DOHH2 (cell line): ENCODE data around the gene NEURL3.

Source experiments
- H3F3A ChIP-seq: fragments of 200-600 bp; sonication (generic), shearing (Covaris generic); 2 replicates; pipeline ENCODE4 v1.6.0; 2016; ENCODE audit warnings: antibody characterized with exemption, mild to moderate bottlenecking; ENCODE audit not compliant: control insufficient read depth, insufficient read depth
- H3K27ac ChIP-seq: fragments of 200-600 bp; sonication (generic); 2 replicates; pipeline ENCODE4 v1.5.1; 2014; ENCODE audit warnings: low read depth, mild to moderate bottlenecking, low read length, moderate library complexity
- H3K27me3 ChIP-seq: fragments of 200-600 bp; sonication (generic); 2 replicates; pipeline ENCODE4 v1.6.1; 2014; ENCODE audit warnings: mild to moderate bottlenecking, low read length, mixed read lengths; ENCODE audit not compliant: control insufficient read depth
- H3K36me3 ChIP-seq: fragments of 200-600 bp; sonication (generic); 2 replicates; pipeline ENCODE4 v1.6.1; 2014; ENCODE audit warnings: mild to moderate bottlenecking, low read length, moderate library complexity, mixed read lengths; ENCODE audit not compliant: control insufficient read depth
- H3K4me1 ChIP-seq: fragments of 200-600 bp; sonication (generic); 2 replicates; pipeline ENCODE4 v1.6.1; 2014; ENCODE audit warnings: mild to moderate bottlenecking, low read length, mixed read lengths; ENCODE audit not compliant: control insufficient read depth
- H3K4me2 ChIP-seq: fragments of 200-600 bp; sonication (generic); 2 replicates; pipeline ENCODE4 v1.6.0; 2014; ENCODE audit warnings: mild to moderate bottlenecking, low read length, moderate library complexity
- H3K4me3 ChIP-seq: fragments of 200-600 bp; sonication (generic); 2 replicates; pipeline ENCODE4 v1.5.1; 2014; ENCODE audit warnings: mild to moderate bottlenecking, low read length, mixed read lengths
- H3K79me2 ChIP-seq: fragments of 200-600 bp; sonication (generic); 2 replicates; pipeline ENCODE4 v1.6.1; 2014; ENCODE audit warnings: mild to moderate bottlenecking, low read length, mixed read lengths; ENCODE audit not compliant: control insufficient read depth
- H3K9me2 ChIP-seq: fragments of 200-600 bp; sonication (generic); replicated peaks from 2 replicates; pipeline ENCODE4 v1.6.1; 2014; ENCODE audit warnings: mild to moderate bottlenecking, low read length, mixed read lengths; ENCODE audit not compliant: control insufficient read depth
- H3K9me3 ChIP-seq: fragments of 200-600 bp; sonication (generic); 2 replicates; pipeline ENCODE4 v1.6.1; 2014; ENCODE audit warnings: antibody characterized with exemption, low read length, mixed read lengths; ENCODE audit not compliant: control insufficient read depth, insufficient read depth
- H4K20me1 ChIP-seq: fragments of 200-600 bp; sonication (generic); 2 replicates; pipeline ENCODE4 v1.6.0; 2014; ENCODE audit warnings: low read depth, mild to moderate bottlenecking, antibody characterized with exemption, low read length, moderate library complexity; ENCODE audit not compliant: control insufficient read depth, insufficient read depth
- CTCF ChIP-seq: fragments of 200-600 bp; sonication (generic); IDR thresholded peaks from one replicate; pipeline ENCODE4 v1.5.1; 2014; ENCODE audit warnings: antibody characterized with exemption, mild to moderate bottlenecking, low read depth, low read length; ENCODE audit not compliant: poor library complexity, severe bottlenecking
- EZH2phosphoT487 ChIP-seq: fragments of 200-600 bp; sonication (generic); IDR thresholded peaks from 2 replicates; pipeline ENCODE4 v1.6.1; 2017; ENCODE audit warnings: borderline replicate concordance, mild to moderate bottlenecking, antibody characterized with exemption, low read length, moderate library complexity, mixed read lengths

Gene NEURL3

GRCh38 chr2:96546797-96547196, 41.6 kb upstream of the NEURL3 start:
- Histone ChIP-seq H3K79me2 (no peaks in the 10 kb centered on the region), H4K20me1 (no peaks in the 10 kb centered on the region), H3K4me1 (no peaks in the 10 kb centered on the region), H3K27ac (no peak overlapping the region), H3K27me3 (no peaks in the 10 kb centered on the region), H3K9me3 (no peaks in the 10 kb centered on the region), H3K36me3 (no peaks in the 10 kb centered on the region), H3K4me2 (no peak overlapping the region), H3K9me2 (no peaks in the 10 kb centered on the region), H3K4me3 (no peak overlapping the region), H3F3A (no peaks in the 10 kb centered on the region)
- TF ChIP-seq EZH2phosphoT487 (no peak), CTCF (no peak)

GRCh38 chr2:96546321-96546720, 41.2 kb upstream of the NEURL3 start:
- Histone ChIP-seq H3F3A (no peaks in the 10 kb centered on the region), H3K4me2 (no peak overlapping the region), H4K20me1 (no peaks in the 10 kb centered on the region), H3K79me2 (no peaks in the 10 kb centered on the region), H3K36me3 (no peaks in the 10 kb centered on the region), H3K27me3 (no peaks in the 10 kb centered on the region), H3K9me3 (no peaks in the 10 kb centered on the region), H3K4me3 (no peak overlapping the region), H3K9me2 (no peaks in the 10 kb centered on the region), H3K4me1 (no peaks in the 10 kb centered on the region), H3K27ac (no peak overlapping the region)
- TF ChIP-seq EZH2phosphoT487, result no peak
- no peak for TF ChIP-seq CTCF

- TF ChIP-seq CTCF (no peak), EZH2phosphoT487 (no peak)
- H3K9me2 ChIP-seq, result no peaks in the 10 kb centered on the region
- H3K36me3 ChIP-seq, result no peaks in the 10 kb centered on the region
- H3K4me1 ChIP-seq, result peaks cover 15% of the 10 kb centered on the region
- H3K27ac ChIP-seq, result no peak overlapping the region
- H4K20me1 ChIP-seq, result peaks cover 10% of the 10 kb centered on the region
- no peak overlapping the region for H3K4me3 ChIP-seq
- no peaks in the 10 kb centered on the region for H3K79me2 ChIP-seq
- H3K27me3 ChIP-seq, result peaks cover 28% of the 10 kb centered on the region
- H3K4me2 ChIP-seq, result no peak overlapping the region
- no peaks in the 10 kb centered on the region for H3F3A ChIP-seq
- no peaks in the 10 kb centered on the region for H3K9me3 ChIP-seq
These were observed 37.3 kb upstream of the NEURL3 start for GRCh38 chr2:96542357-96542977.
